CD14-positive monocyte (primary cell): ENCODE data around the gene ANKRD27. TPM values are rescaled to one million over a fixed set of nuclear protein-coding genes. Genes with fewer than 3 reads are reported as not detected.
"Not testable (repeated sequence)": the region's sequence is repeated elsewhere in the genome, so short reads cannot be mapped to it uniquely, and the experiment has no call there.

Source experiments
- DNase-seq, 3 donors: peaks; one replicate each; pipeline ENCODE4 v3.0.0-alpha.2; 2011 to 2022
- H2AFZ ChIP-seq: 2 replicates; pipeline ENCODE4 v1.6.0; 2012; ENCODE audit warnings: mild to moderate bottlenecking, low read depth, low read length, inconsistent platforms; ENCODE audit not compliant: insufficient read depth, poor library complexity, severe bottlenecking
- H3K27ac ChIP-seq, 2 donors: 1 replicate in 1 of 2; 2 replicates in 1 of 2; pipeline ENCODE4 v1.5.1; 2012 to 2013; ENCODE audit warnings: low read length in 2 of 2, control low read depth in 1 of 2, inconsistent platforms in 1 of 2, low read depth in 1 of 2, mild to moderate bottlenecking in 1 of 2
- H3K27me3 ChIP-seq, 2 donors: one replicate each; pipeline versions ENCODE4 v1.6.0 to v1.6.1; 2011 to 2013; ENCODE audit warnings: low read length in 2 of 2; ENCODE audit not compliant: control insufficient read depth in 2 of 2, insufficient read depth in 2 of 2
- H3K36me3 ChIP-seq, 2 donors: replicated peaks in 1 of 2; 1 replicate in 1 of 2; 2 replicates in 1 of 2; pipeline versions ENCODE4 v1.5.1 to v1.6.1; 2012 to 2013; ENCODE audit warnings: low read length in 2 of 2, control low read depth in 1 of 2, inconsistent platforms in 1 of 2, mild to moderate bottlenecking in 1 of 2; ENCODE audit not compliant: insufficient read depth in 2 of 2, control insufficient read depth in 1 of 2
- H3K4me1 ChIP-seq, 2 donors: 1 replicate in 1 of 2; 2 replicates in 1 of 2; pipeline versions ENCODE4 v1.5.1 to v1.6.1; 2012 to 2013; ENCODE audit warnings: low read length in 2 of 2, control low read depth in 1 of 2, inconsistent platforms in 1 of 2, mild to moderate bottlenecking in 1 of 2, moderate library complexity in 1 of 2; ENCODE audit not compliant: insufficient read depth in 2 of 2, control insufficient read depth in 1 of 2
- H3K4me2 ChIP-seq: replicated peaks from 2 replicates; pipeline ENCODE3; 2012; ENCODE audit warnings: low read length, moderate library complexity, mild to moderate bottlenecking; ENCODE audit not compliant: poor library complexity, severe bottlenecking; ENCODE audit errors: extremely low read depth
- H3K4me3 ChIP-seq, 3 experiments: fragments of 200-600 bp in 1 of 3; sonication (generic) in 1 of 3; replicated peaks in 1 of 3; 1 replicate in 2 of 3; 2 replicates in 1 of 3; pipeline ENCODE4 v1.5.1; 2011 to 2013; ENCODE audit warnings: low read length in 3 of 3, mild to moderate bottlenecking in 3 of 3, control low read depth in 2 of 3, low read depth in 2 of 3, inconsistent platforms in 1 of 3, moderate library complexity in 1 of 3
- H3K79me2 ChIP-seq: 2 replicates; pipeline ENCODE4 v1.6.0; 2012; ENCODE audit warnings: mild to moderate bottlenecking, control low read depth, inconsistent platforms, low read length, moderate library complexity; ENCODE audit not compliant: insufficient read depth
- H3K9ac ChIP-seq: 2 replicates; pipeline ENCODE4 v1.6.0; 2017; ENCODE audit warnings: low read length, mild to moderate bottlenecking; ENCODE audit not compliant: insufficient read depth, poor library complexity, severe bottlenecking
- H3K9me3 ChIP-seq, 2 donors: replicated peaks in 1 of 2; 1 replicate in 1 of 2; 2 replicates in 1 of 2; pipeline versions ENCODE4 v1.5.1 to v1.6.1; 2012 to 2013; ENCODE audit warnings: low read length in 2 of 2, control low read depth in 1 of 2; ENCODE audit not compliant: control insufficient read depth in 1 of 2, insufficient read depth in 1 of 2
- H4K20me1 ChIP-seq: 2 replicates; pipeline ENCODE4 v1.6.0; 2012; ENCODE audit warnings: mild to moderate bottlenecking, low read length, control low read depth, moderate library complexity; ENCODE audit not compliant: insufficient read depth
- H3K27ac Mint-ChIP-seq, 7 donors: one replicate each; pipeline ENCODE4 v1.8.0; 2020; ENCODE audit warnings: mild to moderate bottlenecking in 7 of 7, mixed read lengths in 7 of 7, moderate library complexity in 6 of 7, inconsistent platforms in 2 of 7
- H3K27me3 Mint-ChIP-seq, 3 donors: one replicate each; pipeline ENCODE4 v1.8.0; 2021 to 2022; ENCODE audit warnings: low read depth in 3 of 3, mild to moderate bottlenecking in 3 of 3, mixed read lengths in 3 of 3, moderate library complexity in 3 of 3, inconsistent platforms in 1 of 3
- H3K36me3 Mint-ChIP-seq, 2 donors: one replicate each; pipeline ENCODE4 v1.8.0; 2020; ENCODE audit warnings: mixed read lengths in 2 of 2, inconsistent platforms in 1 of 2, mild to moderate bottlenecking in 1 of 2
- H3K4me1 Mint-ChIP-seq: one replicate; pipeline ENCODE4 v1.8.0; 2020; ENCODE audit warnings: mild to moderate bottlenecking, mixed read lengths
- H3K4me3 Mint-ChIP-seq, 2 donors: one replicate each; pipeline ENCODE4 v1.8.0; 2020; ENCODE audit warnings: mild to moderate bottlenecking in 2 of 2, mixed read lengths in 2 of 2, moderate library complexity in 1 of 2
- H3K9me3 Mint-ChIP-seq, 7 donors: one replicate each; pipeline ENCODE4 v1.8.0; 2020 to 2022; ENCODE audit warnings: mixed read lengths in 7 of 7, mild to moderate bottlenecking in 6 of 7, moderate library complexity in 6 of 7, inconsistent platforms in 2 of 7
- WGBS: methylation state at CpG from one replicate; pipeline ENCODE4 v1.1.5; 2013; ENCODE audit warnings: missing lambda C conversion rate; ENCODE audit not compliant: insufficient coverage; 5-methylcytosine and 5-hydroxymethylcytosine counted together
- intact Hi-C, 2 donors: fragments of 100-400 bp; cut with micrococcal nuclease; formaldehyde crosslinking; loops; one replicate each; pipeline versions ENCODE4 v1.15.0 to v1.15.1; 2023
- polyA plus RNA-seq, 3 donors: library from polyadenylated mRNA; depleted of rRNA in 1 of 3; unstranded in 2 of 3; stranded (reverse) in 1 of 3; fragments of 300-500 nt in 2 of 3; fragments of >200 nt in 1 of 3; fragmentation: Illumina TruSeq in 2 of 3; gene quantifications; 1 replicate in 2 of 3; 2 replicates in 1 of 3; pipeline ENCODE4 v1.2.3, GENCODE V29; 2012 to 2021
- TF ChIP-seq, protein P1 (sequence below): fragments of 200-600 bp; IDR thresholded peaks from one replicate; pipeline ENCODE4 v1.8.0; 2022; ENCODE audit warnings: antibody characterized with exemption, mild to moderate bottlenecking

ANKRD27 gene
- polyA plus RNA-seq, 3 donors, result 8.7 to 17.5 (median 14.5) TPM

DNA sequence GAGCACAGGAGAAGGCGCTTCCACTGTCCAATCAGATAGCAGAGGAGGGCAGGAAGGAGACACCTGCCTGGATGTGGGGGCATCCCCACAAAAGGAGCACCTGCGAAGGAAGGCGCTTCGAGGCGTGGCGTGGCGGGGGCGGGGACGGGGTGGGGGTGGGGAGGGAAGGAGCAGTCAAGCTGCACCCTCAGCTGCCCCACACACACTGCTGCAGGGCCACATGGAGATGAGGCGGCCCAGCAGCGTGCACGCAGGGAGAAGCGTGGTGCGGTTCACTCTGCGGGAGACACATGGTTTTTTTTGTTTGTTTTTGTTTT lies 21.4 kb downstream of the ANKRD27 start:
- Histone ChIP-seq H3K4me2 (no peak overlapping the region), H3K79me2 (peaks cover 2% of the 10 kb centered on the region), H3K36me3 (peaks cover 56 to 64% of the 10 kb centered on the region in 2 donors), H3K9me3 (no peaks in the 10 kb centered on the region), H3K4me3 (no peak overlapping the region), H3K4me1 (no peaks in the 10 kb centered on the region), H3K27me3 (no peaks in the 10 kb centered on the region), H2AFZ (no peak overlapping the region), H4K20me1 (peaks cover 4% of the 10 kb centered on the region), H3K9ac (no peak overlapping the region), H3K27ac (no peak overlapping the region)
- Mint-ChIP-seq H3K36me3 (peaks cover 51 to 67% of the 10 kb centered on the region in 2 donors), H3K4me3 (no peak overlapping the region), H3K27me3 (no peaks in the 10 kb centered on the region), H3K4me1 (peaks cover 4% of the 10 kb centered on the region), H3K9me3 (no peaks in the 10 kb centered on the region), H3K27ac (no peak overlapping the region)
- DNase-seq, result no peak
- intact Hi-C loops, result no loop called here
- 100% methylated on average over 2 of the region's 15 CpGs for WGBS
- TF ChIP-seq, protein P1, sequence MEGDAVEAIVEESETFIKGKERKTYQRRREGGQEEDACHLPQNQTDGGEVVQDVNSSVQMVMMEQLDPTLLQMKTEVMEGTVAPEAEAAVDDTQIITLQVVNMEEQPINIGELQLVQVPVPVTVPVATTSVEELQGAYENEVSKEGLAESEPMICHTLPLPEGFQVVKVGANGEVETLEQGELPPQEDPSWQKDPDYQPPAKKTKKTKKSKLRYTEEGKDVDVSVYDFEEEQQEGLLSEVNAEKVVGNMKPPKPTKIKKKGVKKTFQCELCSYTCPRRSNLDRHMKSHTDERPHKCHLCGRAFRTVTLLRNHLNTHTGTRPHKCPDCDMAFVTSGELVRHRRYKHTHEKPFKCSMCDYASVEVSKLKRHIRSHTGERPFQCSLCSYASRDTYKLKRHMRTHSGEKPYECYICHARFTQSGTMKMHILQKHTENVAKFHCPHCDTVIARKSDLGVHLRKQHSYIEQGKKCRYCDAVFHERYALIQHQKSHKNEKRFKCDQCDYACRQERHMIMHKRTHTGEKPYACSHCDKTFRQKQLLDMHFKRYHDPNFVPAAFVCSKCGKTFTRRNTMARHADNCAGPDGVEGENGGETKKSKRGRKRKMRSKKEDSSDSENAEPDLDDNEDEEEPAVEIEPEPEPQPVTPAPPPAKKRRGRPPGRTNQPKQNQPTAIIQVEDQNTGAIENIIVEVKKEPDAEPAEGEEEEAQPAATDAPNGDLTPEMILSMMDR, result no peak

DNA sequence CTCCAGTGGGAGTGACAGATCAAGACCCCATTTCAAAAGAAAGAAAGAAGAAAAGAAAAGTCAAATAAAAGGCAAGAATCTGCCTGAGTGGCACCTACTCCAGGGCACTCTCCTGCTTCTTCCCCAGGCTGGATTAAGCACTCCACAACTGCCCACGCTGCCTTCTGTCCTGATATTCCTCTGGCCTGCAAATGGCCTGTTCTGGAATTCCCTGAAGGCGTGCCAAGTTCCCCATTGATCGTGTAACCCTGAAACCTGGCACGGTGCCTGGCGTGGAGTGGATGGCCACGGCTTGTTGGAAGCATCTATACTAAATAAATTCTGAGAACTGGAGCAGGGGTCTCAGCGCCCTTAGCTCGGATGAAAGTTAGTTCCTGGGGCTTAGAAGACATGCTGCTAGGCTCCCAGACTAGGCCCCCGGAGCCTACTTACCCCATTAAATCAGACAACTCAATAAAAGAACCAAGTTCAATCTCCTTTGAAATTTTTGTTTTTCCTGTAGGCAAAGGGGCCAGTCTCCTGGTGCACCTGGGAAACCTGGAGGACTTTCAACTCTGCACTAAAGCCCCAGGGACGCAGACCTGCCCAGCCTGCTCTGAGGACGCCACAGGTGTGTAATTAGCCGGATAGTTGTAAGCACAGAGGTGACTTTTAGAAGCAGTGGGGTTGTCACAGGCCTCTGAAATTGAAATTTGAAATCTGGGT lies 21.9 kb downstream of the ANKRD27 start:
- Histone ChIP-seq H3K4me2 (no peak overlapping the region), H3K27me3 (no peaks in the 10 kb centered on the region), H3K9ac (no peak overlapping the region), H2AFZ (no peak overlapping the region), H3K27ac (no peak overlapping the region), H3K9me3 (no peaks in the 10 kb centered on the region), H3K36me3 (peaks cover 55 to 64% of the 10 kb centered on the region in 2 donors), H3K4me1 (no peaks in the 10 kb centered on the region), H3K4me3 (no peak overlapping the region), H3K79me2 (no peaks in the 10 kb centered on the region), H4K20me1 (no peaks in the 10 kb centered on the region)
- Mint-ChIP-seq H3K36me3 (peaks cover 51 to 67% of the 10 kb centered on the region in 2 donors), H3K4me1 (peaks cover 4% of the 10 kb centered on the region), H3K27ac (no peak overlapping the region), H3K9me3 (no peaks in the 10 kb centered on the region), H3K27me3 (peaks cover 0 to 1% (median 0%) of the 10 kb centered on the region in 3 donors), H3K4me3 (no peak overlapping the region)
- no peak for DNase-seq
- TF ChIP-seq, protein P1, result no peak
- WGBS, result 70% methylated on average over 8 of the region's 12 CpGs
- intact Hi-C loops, result no loop called here

DNA sequence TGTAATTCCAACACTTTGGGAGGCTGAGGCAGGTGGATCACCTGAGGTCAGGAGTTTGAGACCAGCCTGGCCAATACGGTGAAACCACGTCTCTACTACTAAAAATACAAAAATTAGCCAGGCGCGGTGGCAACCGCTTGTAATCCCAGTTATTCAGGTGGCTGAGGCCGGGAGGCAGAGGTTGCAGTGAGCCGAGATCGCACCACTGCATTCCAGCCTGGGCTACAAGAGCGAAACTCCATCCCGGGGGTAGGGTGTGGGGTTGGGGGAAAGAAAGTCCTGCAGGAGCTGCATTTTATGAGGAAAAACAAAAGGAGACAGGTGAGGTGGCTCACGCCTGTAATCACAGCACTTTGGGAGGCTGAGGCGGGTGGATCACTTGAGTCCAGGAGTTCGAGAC lies 22.6 kb downstream of the ANKRD27 start:
- H3K4me3 ChIP-seq, H3K27me3 Mint-ChIP-seq, H4K20me1 ChIP-seq, H3K4me1 Mint-ChIP-seq, H2AFZ ChIP-seq, H3K79me2 ChIP-seq, H3K4me1 ChIP-seq, DNase-seq, H3K9ac ChIP-seq, H3K4me2 ChIP-seq, H3K27ac ChIP-seq, H3K9me3 Mint-ChIP-seq, intact Hi-C loops, H3K4me3 Mint-ChIP-seq, H3K27me3 ChIP-seq, H3K9me3 ChIP-seq: not testable (repeated sequence)
- Mint-ChIP-seq H3K27ac (peak overlapping the region in 1 of 7 donors; percentile 42), H3K36me3 (peaks cover 53 to 67% of the 10 kb centered on the region in 2 donors)
- H3K36me3 ChIP-seq, result peaks cover 58 to 65% of the 10 kb centered on the region in 2 donors
- WGBS, result 100% methylated on average over 8 of the region's 13 CpGs
